ENCODE data around the gene BNC2. TPM values are rescaled to one million over a fixed set of nuclear protein-coding genes. Genes with fewer than 3 reads are reported as not detected.

BNC2 gene
- total RNA-seq, 1 experiment from 2014 or later, result 0.20 TPM

DNA sequence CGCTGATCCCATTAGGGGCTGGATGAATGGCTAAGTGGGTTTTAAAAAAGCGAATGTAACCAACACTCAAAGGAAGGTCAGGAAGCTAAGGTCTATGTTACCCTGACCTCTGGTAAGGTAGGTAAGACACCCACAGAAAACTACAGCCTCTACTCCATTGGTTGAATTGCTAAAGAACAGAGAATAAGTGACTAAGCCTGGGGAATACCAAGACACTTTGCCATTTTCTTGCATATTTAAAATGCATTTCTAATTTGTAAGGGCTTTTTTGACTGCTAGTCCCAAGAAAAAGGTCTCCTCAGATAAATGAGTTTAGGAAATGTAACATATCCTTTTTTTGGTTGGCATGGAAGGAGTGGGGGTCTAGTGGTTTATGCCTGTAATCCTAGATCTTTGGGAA, 368.7 kb downstream of the BNC2 start:
- TF ChIP-seq, protein P1, sequence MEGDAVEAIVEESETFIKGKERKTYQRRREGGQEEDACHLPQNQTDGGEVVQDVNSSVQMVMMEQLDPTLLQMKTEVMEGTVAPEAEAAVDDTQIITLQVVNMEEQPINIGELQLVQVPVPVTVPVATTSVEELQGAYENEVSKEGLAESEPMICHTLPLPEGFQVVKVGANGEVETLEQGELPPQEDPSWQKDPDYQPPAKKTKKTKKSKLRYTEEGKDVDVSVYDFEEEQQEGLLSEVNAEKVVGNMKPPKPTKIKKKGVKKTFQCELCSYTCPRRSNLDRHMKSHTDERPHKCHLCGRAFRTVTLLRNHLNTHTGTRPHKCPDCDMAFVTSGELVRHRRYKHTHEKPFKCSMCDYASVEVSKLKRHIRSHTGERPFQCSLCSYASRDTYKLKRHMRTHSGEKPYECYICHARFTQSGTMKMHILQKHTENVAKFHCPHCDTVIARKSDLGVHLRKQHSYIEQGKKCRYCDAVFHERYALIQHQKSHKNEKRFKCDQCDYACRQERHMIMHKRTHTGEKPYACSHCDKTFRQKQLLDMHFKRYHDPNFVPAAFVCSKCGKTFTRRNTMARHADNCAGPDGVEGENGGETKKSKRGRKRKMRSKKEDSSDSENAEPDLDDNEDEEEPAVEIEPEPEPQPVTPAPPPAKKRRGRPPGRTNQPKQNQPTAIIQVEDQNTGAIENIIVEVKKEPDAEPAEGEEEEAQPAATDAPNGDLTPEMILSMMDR (IDR thresholded peaks at IDR 0.05; ENCODE audit: insufficient read depth in 1 of 2, low read depth in 1 of 2, low read length in 1 of 2, severe bottlenecking in 1 of 2, unreplicated experiment in 1 of 2), result no peak
- ChIA-PET CTCF (no interaction called here), POLR2A (no interaction called here)
- Mint-ChIP-seq H3K27me3 (ENCODE audit: insufficient read depth, unreplicated experiment) (no peaks in the 10 kb centered on the region), H3K27ac (ENCODE audit: unreplicated experiment) (no peak overlapping the region), H3K36me3 (ENCODE audit: insufficient read depth, unreplicated experiment) (no peaks in the 10 kb centered on the region), H3K4me3 (ENCODE audit: unreplicated experiment) (no peak overlapping the region), H3K9me3 (ENCODE audit: unreplicated experiment) (no peaks in the 10 kb centered on the region), H3K4me1 (ENCODE audit: low read depth, unreplicated experiment) (no peaks in the 10 kb centered on the region)
- BruUV-seq (replicated peaks), result no TSS peak
- Histone ChIP-seq H3K36me3 (ENCODE audit: control insufficient read depth, insufficient read depth, low read length) (no peaks in the 10 kb centered on the region), H3K4me3 (ENCODE audit: low read depth, low read length) (no peak overlapping the region), H3K9me3 (no peaks in the 10 kb centered on the region), H3K27me3 (replicated peaks; ENCODE audit: control insufficient read depth, insufficient read depth, low read length) (no peaks in the 10 kb centered on the region), H3K4me1 (peaks cover 4% of the 10 kb centered on the region; the same call in 1 of the 2 replicates)
- intact Hi-C loops (cut with micrococcal nuclease; ENCODE audit: unreplicated experiment), result no loop called here
- no peak for DNase-seq

DNA sequence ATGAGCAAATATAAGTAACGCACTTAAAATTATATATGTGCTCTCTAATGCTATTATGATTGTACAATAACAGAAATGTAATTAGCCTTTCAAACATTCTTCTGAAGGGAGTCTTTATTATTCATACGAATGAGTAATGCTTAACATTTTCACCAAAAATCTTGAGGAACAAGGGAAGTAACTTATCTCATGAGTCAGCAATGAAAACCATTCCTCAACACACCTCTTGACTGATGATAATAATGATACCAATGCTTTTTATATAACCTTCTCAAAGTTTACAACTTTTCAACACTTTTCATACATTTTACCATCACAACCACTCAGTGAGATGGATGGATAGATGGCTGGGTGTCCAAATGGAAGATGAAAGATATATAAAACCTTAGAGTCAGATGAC, 369.3 kb downstream of the BNC2 start:
- no peaks in the 10 kb centered on the region for H3K4me1 Mint-ChIP-seq (ENCODE audit: low read depth, unreplicated experiment)
- Histone ChIP-seq H3K36me3 (ENCODE audit: control insufficient read depth, insufficient read depth, low read length) (no peaks in the 10 kb centered on the region), H3K4me1 (peaks cover 4% of the 10 kb centered on the region; the same call in 1 of the 2 replicates), H3K9me3 (no peaks in the 10 kb centered on the region), H3K27me3 (replicated peaks; ENCODE audit: control insufficient read depth, insufficient read depth, low read length) (no peaks in the 10 kb centered on the region), H3K4me3 (ENCODE audit: low read depth, low read length) (no peak overlapping the region)
- DNase-seq, result no peak
- ChIA-PET CTCF (no interaction called here), POLR2A (no interaction called here)
- no peaks in the 10 kb centered on the region for H3K27me3 Mint-ChIP-seq (ENCODE audit: insufficient read depth, unreplicated experiment)
- TF ChIP-seq, protein P1 (IDR thresholded peaks at IDR 0.05; ENCODE audit: insufficient read depth in 1 of 2, low read depth in 1 of 2, low read length in 1 of 2, severe bottlenecking in 1 of 2, unreplicated experiment in 1 of 2), result no peak
- no peak overlapping the region for H3K4me3 Mint-ChIP-seq (ENCODE audit: unreplicated experiment)
- no peak overlapping the region for H3K27ac Mint-ChIP-seq (ENCODE audit: unreplicated experiment)
- BruUV-seq (replicated peaks), result no TSS peak
- no peaks in the 10 kb centered on the region for H3K9me3 Mint-ChIP-seq (ENCODE audit: unreplicated experiment)
- H3K36me3 Mint-ChIP-seq (ENCODE audit: insufficient read depth, unreplicated experiment), result no peaks in the 10 kb centered on the region
- intact Hi-C loops (cut with micrococcal nuclease; ENCODE audit: unreplicated experiment), result no loop called here

DNA sequence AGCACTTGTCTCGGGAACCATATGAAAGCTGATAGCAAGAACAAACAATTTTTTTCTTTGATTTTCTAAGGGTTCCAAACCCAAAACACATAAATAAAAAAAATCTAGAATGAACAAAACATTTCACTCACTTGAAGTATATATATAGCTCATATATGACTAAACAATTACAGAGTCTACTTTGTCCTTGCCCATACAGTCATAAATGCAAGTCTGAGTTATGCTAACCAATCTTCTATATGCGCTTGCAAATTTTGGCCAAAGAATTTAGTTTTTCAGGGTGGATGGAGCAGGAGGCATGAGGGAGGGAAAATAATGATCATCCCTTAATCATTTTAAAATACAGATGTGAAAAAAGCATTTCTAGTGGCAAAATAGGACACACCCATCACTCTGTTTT, 370.1 kb downstream of the BNC2 start:
- H3K27me3 ChIP-seq (replicated peaks; ENCODE audit: control insufficient read depth, insufficient read depth, low read length), result no peaks in the 10 kb centered on the region
- Mint-ChIP-seq H3K36me3 (ENCODE audit: insufficient read depth, unreplicated experiment) (no peaks in the 10 kb centered on the region), H3K4me3 (ENCODE audit: unreplicated experiment) (no peak overlapping the region), H3K9me3 (ENCODE audit: unreplicated experiment) (no peaks in the 10 kb centered on the region), H3K27me3 (ENCODE audit: insufficient read depth, unreplicated experiment) (no peaks in the 10 kb centered on the region), H3K27ac (ENCODE audit: unreplicated experiment) (no peak overlapping the region), H3K4me1 (ENCODE audit: low read depth, unreplicated experiment) (no peaks in the 10 kb centered on the region)
- H3K9me3 ChIP-seq, result no peaks in the 10 kb centered on the region
- POLR2A ChIA-PET, result no interaction called here
- TF ChIP-seq, protein P1 (IDR thresholded peaks at IDR 0.05; ENCODE audit: insufficient read depth in 1 of 2, low read depth in 1 of 2, low read length in 1 of 2, severe bottlenecking in 1 of 2, unreplicated experiment in 1 of 2), result no peak
- no peaks in the 10 kb centered on the region for H3K36me3 ChIP-seq (ENCODE audit: control insufficient read depth, insufficient read depth, low read length)
- no peak for DNase-seq
- no peaks in the 10 kb centered on the region for H3K4me1 ChIP-seq
- CTCF ChIA-PET, result no interaction called here
- no TSS peak for BruUV-seq (replicated peaks)
- intact Hi-C loops (cut with micrococcal nuclease; ENCODE audit: unreplicated experiment), result no loop called here
- H3K4me3 ChIP-seq (ENCODE audit: low read depth, low read length), result no peak overlapping the region

All from Caco-2 (cell line).